Fibroblast of mammary gland (primary cell): ENCODE measurements around the gene BTBD1.

ENCODE experiments used
- DNase-seq: peaks from one replicate; pipeline ENCODE4 v3.0.0-alpha.2; 2010; ENCODE audit warnings: low read depth
- H3K4me3 ChIP-seq: 2 replicates; pipeline ENCODE4 v1.5.1; 2011; ENCODE audit warnings: low read depth, mild to moderate bottlenecking, low read length, moderate library complexity; ENCODE audit not compliant: control insufficient read depth
- CTCF ChIP-seq: conservative IDR thresholded peaks from 2 replicates; pipeline ENCODE4 v1.5.1; 2011; ENCODE audit warnings: low read depth, low read length, inconsistent platforms; ENCODE audit not compliant: control insufficient read depth, insufficient read depth

Gene BTBD1

GRCh38 chr15:83112233-83112955 lies 45.3 kb upstream of the BTBD1 start:
- no peak for TF ChIP-seq CTCF
- H3K4me3 ChIP-seq, result no peak overlapping the region
- peak; percentile 60 for DNase-seq

GRCh38 chr15:83111149-83111548 lies 44.1 kb upstream of the BTBD1 start:
- DNase-seq, result no peak
- no peak for TF ChIP-seq CTCF
- H3K4me3 ChIP-seq, result no peak overlapping the region

- no peak for DNase-seq
- TF ChIP-seq CTCF, result no peak
- no peak overlapping the region for H3K4me3 ChIP-seq
Observed at GRCh38 chr15:83110381-83110780, 43.3 kb upstream of the BTBD1 start.

- no peak for DNase-seq
- no peak overlapping the region for H3K4me3 ChIP-seq
- TF ChIP-seq CTCF, result no peak
Observed at GRCh38 chr15:83109532-83109931, 42.5 kb upstream of the BTBD1 start.

GRCh38 chr15:83108266-83109219 lies 41.5 kb upstream of the BTBD1 start:
- no peak for TF ChIP-seq CTCF
- no peak overlapping the region for H3K4me3 ChIP-seq
- no peak for DNase-seq

GRCh38 chr15:83107841-83108181 lies 40.8 kb upstream of the BTBD1 start:
- DNase-seq, result no peak
- no peak for TF ChIP-seq CTCF
- H3K4me3 ChIP-seq, result peak overlapping the region; percentile 7
